Activated gamma-delta T cell treated with Interleukin-2 at 50 U/mL for 16 hours (primary cell): ENCODE measurements around the gene RPS25.
"Not testable (repeated sequence)": the region's sequence is repeated elsewhere in the genome, so short reads cannot be mapped to it uniquely, and the experiment has no call there.

Source experiments
- DNase-seq: peaks from one replicate; pipeline ENCODE4 v3.0.0-alpha.2; 2020

RPS25 gene

DNA sequence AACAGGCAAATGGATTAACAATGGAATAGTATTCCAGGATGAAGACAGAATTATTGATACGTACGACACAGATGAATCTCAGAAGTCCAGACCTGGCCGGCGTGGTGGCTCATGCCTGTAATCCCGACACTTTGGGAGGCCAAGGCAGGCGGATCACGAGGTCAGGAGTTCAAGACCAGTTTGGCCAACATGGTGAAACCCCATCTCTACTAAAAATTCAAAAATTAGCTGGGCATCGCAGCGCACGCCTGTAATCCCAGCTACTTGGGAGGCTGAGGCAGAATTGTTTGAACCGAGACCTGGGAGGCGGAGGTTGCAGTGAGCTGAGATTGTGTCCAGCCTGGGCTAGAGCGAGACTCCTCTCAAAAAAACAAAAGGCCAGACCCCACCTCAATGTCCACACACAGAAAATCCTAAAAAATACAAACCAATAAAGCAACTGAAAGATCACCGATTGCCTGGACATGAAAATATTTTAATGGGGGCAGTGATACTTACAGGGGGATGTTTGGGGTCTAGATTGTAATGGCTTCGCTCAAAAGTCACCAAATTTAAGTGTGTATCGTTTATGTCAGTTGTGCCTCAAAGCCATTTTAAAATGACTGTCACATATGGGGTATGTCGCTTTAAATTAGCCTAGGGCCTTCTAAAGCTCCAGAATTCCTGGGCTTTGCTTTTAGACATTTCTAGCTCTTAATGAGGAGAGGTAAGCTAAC, 3.8 kb downstream of the RPS25 start:
- DNase-seq: no peak

DNA sequence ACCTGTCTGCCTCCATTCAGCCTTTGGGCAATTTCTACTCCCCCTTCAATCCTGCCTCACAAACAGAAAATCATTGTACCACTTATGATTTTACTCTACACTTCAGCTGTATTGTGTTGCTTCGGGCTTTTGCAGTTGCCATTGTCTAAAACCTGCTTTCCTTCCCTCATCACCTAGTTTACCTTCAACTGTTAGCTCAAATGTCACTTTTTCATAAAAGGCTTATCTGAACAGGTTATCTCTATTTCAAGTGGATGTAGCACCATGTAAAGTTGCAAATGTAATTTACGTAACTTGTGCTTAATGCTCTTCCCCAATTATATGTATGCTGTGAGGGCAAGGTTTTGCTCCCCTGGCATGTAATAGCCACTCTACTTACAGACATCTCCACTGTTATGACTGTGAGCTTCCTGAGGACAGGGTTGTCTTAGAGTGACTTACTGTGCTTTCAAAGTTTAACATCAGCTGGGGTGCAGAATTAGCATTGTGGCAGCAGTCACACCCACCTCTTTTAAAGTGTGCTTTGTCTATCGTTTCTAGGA, 5.4 kb downstream of the RPS25 start:
- DNase-seq: no peak

DNA sequence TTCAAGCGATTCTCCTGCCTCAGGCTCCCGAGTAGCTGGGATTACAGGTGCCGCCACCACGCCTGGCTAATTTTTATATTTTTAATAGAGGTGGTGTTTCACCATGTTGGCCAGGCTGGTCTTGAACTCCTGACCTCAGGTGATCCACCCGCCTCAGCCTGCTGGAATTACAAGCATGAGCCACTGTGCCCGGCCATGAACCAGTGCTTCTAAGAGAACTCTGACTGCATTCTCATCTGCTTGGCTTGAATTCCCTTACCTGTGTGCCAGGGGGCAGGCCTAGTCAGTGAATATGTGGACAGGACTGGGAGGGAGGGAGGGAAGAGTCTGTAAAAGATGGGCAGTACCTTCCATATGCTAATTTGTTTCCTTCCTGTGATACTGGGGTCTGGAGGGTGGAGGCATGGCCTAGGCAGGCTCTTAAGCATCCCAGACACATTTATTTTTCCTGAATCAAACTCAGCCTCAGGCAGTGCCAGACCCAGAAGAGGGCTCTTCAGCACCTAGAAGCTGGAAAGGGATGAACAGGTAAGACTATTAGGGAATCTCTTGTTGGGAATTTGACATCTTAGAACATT, 6.6 kb downstream of the RPS25 start:
- no peak for DNase-seq

DNA sequence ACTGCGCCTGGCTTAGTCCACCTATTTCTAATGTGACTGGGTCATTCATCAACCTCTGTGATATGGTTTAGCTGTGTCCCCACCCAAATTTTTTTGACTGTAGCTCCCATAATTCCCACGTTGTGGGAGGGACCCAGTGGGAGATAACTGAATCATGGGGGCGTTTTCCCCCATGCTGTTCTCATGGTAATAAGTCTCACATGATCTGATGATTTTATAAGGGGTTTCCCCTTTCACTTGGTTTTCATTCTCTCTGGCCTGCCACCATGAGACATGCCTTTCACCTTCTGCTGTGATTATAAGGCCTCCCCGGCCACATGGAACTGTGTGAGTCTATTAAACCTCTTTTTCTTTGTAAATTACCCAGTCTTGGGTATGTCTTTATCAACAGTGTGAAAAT, 11.5 kb downstream of the RPS25 start:
- DNase-seq: no peak

DNA sequence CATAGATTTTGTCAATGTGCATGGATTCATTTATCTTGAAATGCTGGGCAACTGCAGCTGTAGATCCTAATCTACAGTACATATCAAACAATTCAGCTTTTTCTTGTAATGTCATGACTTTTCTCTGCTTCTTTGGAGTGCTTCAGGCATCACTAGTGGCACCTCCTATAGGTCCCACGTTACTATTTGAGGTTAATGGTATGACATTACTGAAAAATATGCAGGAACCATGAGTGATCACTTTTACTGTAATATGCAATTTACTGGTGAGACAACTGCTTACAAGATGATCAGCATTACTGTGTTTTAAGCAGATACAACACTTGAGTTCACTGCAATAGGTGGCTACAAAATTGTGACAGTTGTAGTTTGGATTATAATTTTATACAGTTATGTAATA, 17.2 kb downstream of the RPS25 start:
- DNase-seq: no peak

DNA sequence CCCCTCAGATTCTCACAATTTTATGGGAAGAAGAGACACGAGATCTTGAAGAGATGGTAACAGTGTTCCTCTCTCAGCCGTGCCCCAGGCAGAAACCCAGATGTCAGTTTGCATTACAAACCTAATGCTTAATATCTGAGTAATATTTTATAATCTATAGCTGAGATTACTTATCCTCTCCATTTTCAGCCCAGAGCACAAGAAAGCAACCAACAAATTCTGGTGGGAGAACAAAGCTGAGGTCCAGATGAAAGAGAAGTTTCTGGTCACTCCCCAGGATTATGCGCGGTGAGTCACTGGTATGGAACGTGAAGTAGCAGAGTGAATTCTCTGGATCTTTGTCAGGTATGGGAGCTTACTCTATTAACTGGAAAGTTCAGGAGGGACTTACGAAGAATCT, 19.3 kb downstream of the RPS25 start:
- no peak for DNase-seq

DNA sequence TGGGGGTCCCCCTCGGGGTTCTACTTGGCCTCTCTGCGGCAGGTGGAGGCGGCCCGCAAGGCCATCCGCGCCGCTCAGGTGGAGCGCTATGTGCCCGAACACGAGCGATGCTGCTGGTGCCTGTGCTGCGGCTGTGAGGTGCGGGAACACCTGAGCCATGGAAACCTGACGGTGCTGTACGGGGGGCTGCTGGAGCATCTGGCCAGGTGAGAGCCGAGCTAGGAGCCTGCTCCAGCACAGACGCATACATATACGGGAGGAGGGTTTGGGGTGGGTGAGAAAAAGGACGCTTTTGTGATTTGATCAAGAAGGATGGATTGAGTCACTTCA, 19.8 kb downstream of the RPS25 start:
- DNase-seq: no peak

DNA sequence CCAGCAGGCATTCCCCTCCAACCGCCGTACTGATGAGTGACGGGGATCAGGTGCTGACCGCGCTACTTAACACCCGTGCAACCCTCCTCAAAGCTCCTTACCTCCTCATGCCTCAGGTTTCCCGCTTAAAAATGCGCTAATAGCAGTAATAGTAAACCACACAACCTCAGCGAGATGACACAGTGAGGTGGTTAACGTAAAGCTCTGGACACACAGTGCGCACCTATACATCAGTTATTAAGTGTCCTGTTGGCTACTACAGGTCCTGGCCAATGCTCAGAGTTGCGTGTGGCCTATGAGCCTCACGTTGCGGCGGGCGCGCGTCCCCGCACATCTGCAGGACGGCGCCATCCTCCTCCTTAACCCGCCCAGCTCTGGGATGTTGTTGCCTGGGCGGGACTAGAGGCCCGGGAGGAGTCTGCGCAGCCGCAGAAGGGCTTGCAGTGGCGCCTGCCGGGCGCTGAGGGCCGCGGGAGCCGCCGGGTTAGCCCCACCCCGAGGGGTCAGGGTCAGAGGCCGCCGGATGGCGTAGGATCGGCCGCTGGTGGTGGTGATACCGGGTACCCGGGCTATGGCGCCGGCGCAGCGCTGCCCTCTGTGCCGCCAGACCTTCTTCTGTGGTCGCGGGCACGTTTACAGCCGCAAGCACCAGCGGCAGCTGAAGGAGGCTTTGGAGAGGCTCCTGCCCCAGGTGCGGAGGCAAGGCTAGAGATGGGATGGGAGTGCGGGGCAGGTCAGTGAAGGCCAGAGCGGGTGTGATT, 20.3 kb downstream of the RPS25 start, which contains the start of gene CENATAC:
Gene CENATAC, plus strand, starts transcription at position 512 of the 761 bp plus-strand sequence. Its CDS starts 60 bp downstream, at position 572.
- peak; percentile 96 for DNase-seq

DNA sequence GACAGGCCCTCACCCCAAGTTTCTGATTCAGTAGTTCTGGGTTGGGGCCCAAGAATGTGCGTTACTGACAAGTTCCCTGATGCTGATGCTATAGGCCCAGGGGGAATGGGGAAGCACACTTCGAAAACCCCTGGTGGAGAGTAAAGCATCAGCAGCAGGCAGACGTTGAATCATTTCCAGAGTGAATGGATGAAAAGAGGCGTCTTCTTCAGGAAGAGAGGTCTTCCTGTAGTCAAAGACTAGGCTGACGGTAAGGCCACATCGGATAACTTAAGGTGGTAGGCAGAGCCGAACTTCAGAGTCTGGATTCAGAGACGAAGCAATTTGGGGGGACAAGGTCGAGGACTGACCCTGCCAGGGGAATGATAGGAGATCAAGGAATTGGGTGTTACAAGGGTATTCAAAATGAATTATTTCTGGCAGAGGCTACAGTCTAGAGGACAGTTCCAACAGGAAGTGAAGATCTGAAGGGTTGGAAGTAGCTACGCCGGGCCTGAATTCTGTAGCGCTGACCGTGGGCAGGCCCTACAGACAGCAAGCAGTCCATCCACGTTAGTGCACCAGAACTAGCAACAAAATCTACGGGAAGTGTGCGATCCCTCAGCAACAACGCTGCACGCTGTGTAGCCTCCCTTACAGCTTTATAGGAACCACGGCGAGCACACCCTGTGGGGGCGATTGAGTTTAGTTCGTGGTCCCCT, 21.1 kb downstream of the RPS25 start:
- DNase-seq: peak; percentile 11

DNA sequence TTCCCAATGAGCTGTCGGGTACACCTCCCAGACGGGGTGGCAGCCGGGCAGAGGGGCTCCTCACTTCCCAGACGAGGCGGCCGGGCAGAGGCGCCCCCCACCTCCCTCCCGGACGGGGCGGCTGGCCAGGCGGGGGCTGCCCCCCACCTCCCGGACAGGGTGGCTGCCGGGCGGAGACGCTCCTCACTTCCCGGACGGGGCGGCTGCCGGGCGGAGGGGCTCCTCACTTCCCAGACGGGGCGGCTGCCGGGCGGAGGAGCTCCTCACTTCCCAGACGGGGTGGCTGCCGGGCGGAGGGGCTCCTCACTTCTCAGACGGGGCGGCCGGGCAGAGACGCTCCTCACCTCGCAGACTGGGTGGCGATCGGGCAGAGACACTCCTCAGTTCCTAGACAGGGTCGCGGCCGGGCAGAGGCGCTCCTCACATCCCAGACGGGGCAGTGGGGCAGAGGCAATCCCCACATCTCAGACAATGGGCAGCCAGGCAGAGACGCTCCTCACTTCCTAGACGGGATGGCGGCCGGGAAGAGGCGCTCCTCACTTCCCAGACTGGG, 26.6 kb downstream of the RPS25 start:
- DNase-seq: not testable (repeated sequence)

DNA sequence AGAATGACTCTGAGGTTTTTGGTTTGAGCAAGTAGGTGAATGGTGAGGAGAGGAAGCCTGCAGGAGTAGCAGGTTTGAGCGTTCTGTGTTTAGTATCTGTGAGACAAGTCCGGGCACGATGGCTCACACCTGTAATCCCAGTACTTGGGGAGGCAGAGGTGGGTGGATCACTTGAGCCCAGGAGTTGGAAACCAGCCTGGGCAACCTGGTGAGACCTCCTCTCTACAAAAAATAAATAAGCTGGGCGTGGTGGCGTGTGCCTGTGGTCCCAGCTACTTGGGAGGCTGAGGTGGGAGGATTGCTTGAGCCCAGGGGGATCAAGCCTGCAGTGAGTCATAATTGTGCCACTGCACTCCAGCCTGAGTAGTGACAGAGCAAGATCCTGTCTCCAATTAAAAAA, 29.9 kb downstream of the RPS25 start:
- DNase-seq: no peak

DNA sequence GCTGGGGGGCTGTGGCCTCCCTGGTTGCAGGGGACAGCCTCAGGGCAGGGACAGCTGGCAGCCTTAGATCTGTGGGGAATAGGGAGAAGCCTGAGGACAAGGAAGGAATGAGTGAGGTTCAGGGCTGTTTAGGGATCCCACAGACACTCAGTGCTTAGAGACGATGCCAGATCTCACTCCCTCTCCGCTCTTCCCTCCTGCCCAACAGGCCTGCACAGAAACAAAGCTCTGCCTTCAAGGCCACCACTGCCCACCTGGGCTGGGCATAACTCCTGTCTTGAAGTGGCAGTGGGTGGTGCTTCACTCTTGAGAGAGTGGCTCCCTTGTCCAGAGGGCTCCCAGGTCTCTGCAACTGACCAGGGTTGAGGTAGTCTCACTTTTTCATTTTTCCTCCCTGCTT, 33.3 kb downstream of the RPS25 start:
- no peak for DNase-seq

DNA sequence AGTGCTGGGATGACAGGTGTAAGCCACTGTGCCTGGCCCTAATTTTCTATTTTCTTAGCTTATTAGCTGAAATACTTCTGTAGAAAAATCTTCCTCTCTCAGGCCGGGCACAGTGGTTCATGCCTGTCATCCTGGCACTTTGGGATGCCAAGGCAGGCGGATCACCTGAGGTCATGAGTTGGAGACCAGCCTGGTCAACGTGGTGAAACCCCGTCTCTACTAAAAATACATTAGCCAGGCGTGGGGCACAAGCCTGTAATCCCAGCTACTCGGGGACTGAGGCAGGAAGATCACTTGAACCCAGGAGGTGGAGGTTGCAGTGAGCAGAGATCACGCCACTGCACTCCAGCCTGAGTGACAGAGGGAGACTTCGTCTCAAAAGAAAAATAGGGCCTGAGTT, 33.8 kb downstream of the RPS25 start:
- not testable (repeated sequence) for DNase-seq

DNA sequence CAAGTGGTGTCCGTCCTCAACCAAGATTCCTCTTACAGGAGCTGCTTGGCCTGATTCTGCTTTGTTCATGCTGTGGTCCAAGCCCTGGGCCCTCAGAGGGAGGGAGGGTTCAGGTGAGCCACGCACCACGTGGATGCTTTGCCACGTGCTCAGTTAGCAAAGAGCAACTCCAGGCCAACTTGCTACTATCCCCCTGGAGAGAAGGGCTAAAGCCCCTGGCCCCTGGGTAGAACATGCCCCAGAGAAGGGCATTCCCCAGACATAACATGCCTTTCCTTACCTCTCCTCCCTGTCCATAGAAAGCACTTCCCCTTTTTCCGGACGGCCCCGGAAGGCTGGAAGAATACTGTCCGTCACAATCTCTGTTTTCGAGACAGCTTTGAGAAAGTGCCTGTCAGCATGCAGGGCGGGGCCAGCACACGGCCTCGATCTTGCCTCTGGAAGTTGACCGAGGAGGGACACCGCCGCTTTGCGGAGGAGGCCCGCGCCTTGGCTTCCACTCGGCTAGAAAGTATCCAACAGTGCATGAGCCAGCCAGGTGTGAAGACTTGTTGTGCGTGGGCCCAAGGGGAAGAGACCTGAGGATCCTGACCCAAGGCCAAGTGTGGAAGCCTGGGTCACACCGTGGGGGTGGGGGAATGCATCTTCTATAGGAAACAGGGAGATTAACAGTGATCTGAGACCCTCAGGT, 37.8 kb downstream of the RPS25 start:
- DNase-seq: no peak

DNA sequence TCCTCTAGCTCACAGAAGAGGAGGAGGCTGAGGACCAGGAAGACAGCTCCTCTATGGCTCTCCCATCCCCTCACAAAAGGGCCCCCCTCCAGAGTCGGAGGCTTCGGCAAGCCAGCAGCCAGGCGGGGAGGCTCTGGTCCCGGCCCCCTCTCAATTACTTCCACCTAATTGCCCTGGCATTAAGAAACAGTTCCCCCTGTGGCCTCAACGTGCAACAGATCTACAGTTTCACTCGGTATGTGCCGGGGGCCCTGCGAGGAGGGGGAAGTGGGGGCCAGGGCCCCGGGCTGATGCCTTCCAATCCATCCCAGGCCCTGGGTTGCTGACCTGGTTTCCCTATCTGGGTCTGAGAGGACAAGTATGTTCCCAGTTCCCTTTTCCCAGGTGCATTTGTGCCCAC, 38.7 kb downstream of the RPS25 start:
- DNase-seq: no peak

DNA sequence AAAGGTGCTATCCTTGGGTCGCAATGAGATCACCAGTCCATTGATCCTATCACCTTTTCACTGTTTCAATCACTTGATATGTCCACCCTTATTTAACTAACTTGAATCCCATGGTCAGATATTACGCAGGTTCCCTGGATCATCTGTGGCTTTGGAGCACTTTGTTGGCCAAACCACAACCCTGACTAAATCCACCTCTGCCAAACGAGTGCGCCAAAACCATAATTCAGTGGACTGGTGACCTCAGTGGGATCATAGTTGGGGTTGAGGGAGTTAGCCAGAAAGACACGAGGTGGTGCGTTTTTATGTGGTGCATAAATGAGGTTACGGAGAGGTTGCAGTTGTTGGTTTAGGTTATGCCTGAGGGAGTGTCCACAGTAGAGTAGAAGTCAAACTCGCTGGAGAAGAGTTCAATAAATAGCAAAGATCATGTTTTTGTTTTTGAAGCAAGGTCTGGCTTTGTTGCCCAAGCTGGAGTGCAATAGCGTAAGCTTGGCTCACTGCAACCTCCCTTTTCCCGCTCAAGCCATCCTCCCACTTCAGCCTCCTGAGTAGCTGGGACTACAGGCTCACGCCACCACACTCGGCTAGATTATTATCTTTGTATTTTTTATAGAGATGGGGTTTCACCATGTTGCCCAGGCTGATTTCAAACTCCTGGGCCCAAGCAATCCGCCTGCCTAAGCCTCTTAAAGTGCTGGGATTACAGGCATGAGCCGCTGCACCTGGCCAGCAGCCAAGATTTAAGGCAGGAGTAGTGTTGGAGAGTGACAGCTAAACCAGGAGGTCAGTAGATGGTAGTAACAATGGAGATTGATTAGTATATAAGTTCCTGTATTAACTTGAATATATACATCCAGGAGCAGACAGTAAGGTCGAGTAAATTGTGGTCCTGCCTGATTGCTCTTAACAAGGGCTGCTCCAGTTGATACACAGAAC, 42.1 kb downstream of the RPS25 start:
- no peak for DNase-seq

DNA sequence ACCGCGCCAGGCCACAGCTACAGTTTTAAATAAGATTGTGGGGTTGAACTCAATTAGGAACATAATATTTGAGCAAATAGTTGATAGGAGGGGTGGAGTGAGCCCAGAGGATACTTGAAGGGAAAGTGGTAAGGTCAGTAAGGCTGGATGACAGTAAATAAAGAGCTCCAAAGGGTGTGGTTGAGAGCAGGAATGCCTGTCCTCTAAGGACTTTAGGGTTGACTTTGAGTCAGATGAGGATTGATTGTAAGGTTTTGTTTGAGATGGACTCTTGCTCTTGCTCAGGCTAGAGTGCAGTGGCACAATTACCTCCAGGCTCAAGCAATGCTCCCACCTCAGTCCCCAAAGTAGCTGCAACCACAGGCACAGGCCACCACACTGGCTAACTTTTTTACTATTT, 44.2 kb downstream of the RPS25 start:
- no peak for DNase-seq

DNA sequence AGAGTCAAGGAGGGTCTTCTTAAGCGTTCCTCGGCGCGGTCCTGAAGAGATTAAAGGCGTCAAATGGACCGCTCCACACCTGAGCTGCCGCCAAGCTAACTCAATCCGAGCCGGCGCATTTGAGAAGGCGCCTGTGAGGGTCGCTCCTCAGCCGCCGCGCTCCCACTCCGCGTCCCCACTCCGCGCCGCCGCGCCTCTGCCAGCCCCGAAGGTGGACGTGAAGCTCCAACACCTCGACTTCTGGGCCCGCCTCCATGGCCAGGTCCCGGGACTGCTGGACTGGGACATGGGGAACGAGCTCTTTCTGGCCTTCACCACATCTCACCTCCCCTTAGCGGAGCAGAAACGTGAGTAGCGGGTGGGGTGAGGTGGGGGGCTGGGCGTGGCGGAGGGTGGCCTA, 46.5 kb downstream of the RPS25 start, which contains the start of gene FOXR1:
Gene FOXR1, plus strand, starts transcription at position 116 of the 400 bp plus-strand sequence. Its CDS starts 171 bp downstream, at position 287.
- DNase-seq: no peak

DNA sequence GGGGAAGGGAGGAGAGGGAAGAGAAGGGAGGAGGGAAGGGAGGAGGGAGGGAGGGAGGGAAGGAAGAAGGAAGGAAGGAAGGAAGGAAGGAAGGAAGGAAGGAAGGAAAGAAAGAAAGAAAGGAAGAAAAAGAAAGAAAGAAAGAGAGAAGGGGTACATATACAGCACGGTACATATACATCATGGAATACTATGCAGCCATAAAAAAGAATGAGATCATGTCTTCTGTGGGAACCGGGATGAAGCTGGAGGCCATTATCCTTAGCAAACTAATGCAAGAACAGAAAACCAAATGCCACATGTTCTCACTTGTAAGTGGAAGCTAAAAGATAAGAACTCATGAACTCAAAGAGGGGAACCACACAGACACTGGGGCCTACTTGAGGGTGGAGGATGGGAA, 48.6 kb downstream of the RPS25 start:
- DNase-seq: not testable (repeated sequence)
